ENCODE measurements around the gene HERC4.

The HERC4 gene

GRCh38 chr10:68092512-68092911 lies 17.4 kb upstream of the HERC4 start:
- DNase-seq (ENCODE audit: low spot score), result no peak
- no peak for TF ChIP-seq CTCF (IDR thresholded peaks at IDR 0.05; ENCODE audit: extremely low read depth, missing control alignments)

- no peak for TF ChIP-seq CTCF (IDR thresholded peaks at IDR 0.05; ENCODE audit: extremely low read depth, missing control alignments)
- no peak for DNase-seq (ENCODE audit: low spot score)
Observed at GRCh38 chr10:68090586-68090985, 15.5 kb upstream of the HERC4 start.

- TF ChIP-seq CTCF (IDR thresholded peaks at IDR 0.05; ENCODE audit: extremely low read depth, missing control alignments), result no peak
- no peak for DNase-seq (ENCODE audit: low spot score)
Observed at GRCh38 chr10:68088740-68089139, 13.7 kb upstream of the HERC4 start.

- no peak for DNase-seq (ENCODE audit: low spot score)
- no peak for TF ChIP-seq CTCF (IDR thresholded peaks at IDR 0.05; ENCODE audit: extremely low read depth, missing control alignments)
Observed at GRCh38 chr10:68087685-68088401, 12.8 kb upstream of the HERC4 start.

GRCh38 chr10:68086910-68087684 lies 12.0 kb upstream of the HERC4 start:
- TF ChIP-seq CTCF (IDR thresholded peaks at IDR 0.05; ENCODE audit: extremely low read depth, missing control alignments), result no peak
- DNase-seq (ENCODE audit: low spot score), result no peak

- TF ChIP-seq CTCF (IDR thresholded peaks at IDR 0.05; ENCODE audit: extremely low read depth, missing control alignments), result no peak
- no peak for DNase-seq (ENCODE audit: low spot score)
Observed at GRCh38 chr10:68086011-68086410, 10.9 kb upstream of the HERC4 start.

GRCh38 chr10:68084469-68084868 lies 9.4 kb upstream of the HERC4 start:
- no peak for TF ChIP-seq CTCF (IDR thresholded peaks at IDR 0.05; ENCODE audit: extremely low read depth, missing control alignments)
- no peak for DNase-seq (ENCODE audit: low spot score)

Data from GM20000 (cell line).